HFF-Myc (cell line): ENCODE data around the gene VPS13D.

ENCODE experiments used
- DNase-seq: peaks from one replicate; pipeline ENCODE4 v3.0.0-alpha.2; 2011; ENCODE audit warnings: low read depth; ENCODE audit errors: extremely low read depth
- H3K4me3 ChIP-seq: replicated peaks from 2 replicates; pipeline ENCODE4 v1.5.1; 2011; ENCODE audit warnings: low read depth, mild to moderate bottlenecking, control low read depth, low read length
- TF ChIP-seq, protein P1 (sequence below): IDR thresholded peaks from 2 replicates; pipeline ENCODE4 v1.5.1; 2012; ENCODE audit warnings: mild to moderate bottlenecking, low read depth, low read length, control low read depth; ENCODE audit errors: missing control alignments

VPS13D gene

DNA sequence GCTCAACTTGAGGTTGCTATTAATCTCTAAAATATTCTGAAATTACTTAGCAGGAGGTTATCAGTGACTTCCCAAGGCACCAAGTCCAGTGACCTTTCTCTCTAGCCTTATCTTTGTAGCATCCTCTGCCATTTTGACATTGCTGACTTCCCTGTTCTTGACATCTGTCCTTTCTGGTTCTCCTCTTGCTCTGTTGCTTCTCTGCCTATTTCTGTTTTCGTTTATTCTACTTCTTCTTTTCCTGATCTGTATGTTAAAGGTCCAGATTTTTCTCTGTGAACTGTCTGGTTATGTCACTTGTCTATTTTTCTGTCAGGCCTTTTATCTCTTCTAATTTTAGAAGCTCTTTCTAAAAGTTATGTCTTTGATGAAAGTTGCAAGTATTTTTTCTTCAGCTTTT, 178.8 kb downstream of the VPS13D start:
- no peak overlapping the region for H3K4me3 ChIP-seq
- no peak for DNase-seq
- TF ChIP-seq, protein P1, sequence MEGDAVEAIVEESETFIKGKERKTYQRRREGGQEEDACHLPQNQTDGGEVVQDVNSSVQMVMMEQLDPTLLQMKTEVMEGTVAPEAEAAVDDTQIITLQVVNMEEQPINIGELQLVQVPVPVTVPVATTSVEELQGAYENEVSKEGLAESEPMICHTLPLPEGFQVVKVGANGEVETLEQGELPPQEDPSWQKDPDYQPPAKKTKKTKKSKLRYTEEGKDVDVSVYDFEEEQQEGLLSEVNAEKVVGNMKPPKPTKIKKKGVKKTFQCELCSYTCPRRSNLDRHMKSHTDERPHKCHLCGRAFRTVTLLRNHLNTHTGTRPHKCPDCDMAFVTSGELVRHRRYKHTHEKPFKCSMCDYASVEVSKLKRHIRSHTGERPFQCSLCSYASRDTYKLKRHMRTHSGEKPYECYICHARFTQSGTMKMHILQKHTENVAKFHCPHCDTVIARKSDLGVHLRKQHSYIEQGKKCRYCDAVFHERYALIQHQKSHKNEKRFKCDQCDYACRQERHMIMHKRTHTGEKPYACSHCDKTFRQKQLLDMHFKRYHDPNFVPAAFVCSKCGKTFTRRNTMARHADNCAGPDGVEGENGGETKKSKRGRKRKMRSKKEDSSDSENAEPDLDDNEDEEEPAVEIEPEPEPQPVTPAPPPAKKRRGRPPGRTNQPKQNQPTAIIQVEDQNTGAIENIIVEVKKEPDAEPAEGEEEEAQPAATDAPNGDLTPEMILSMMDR: no peak

DNA sequence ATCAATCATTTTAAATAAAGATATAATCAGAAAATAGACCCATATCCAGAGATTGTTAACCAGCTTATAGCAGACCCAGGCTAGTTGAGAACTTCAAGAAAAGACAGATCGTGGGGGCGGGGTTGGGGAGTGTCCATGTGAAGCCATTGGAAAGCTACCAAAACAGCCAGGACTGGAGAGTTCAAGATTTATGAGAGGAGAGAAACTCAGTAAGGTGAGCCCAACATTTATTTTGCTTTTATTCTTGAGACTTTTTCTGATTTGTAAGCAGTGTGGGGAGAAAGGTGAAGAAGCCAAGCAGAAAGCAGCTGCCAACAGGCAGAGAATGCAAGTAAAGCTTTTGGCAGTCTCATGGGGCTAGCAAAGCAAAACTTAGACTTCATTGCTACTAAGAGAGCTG, 179.9 kb downstream of the VPS13D start:
- DNase-seq: no peak
- TF ChIP-seq, protein P1: no peak
- no peak overlapping the region for H3K4me3 ChIP-seq

- no peak overlapping the region for H3K4me3 ChIP-seq
- TF ChIP-seq, protein P1: no peak
- no peak for DNase-seq
Observed at GRCh38 chr1:12410351-12410750, 180.5 kb downstream of the VPS13D start.

DNA sequence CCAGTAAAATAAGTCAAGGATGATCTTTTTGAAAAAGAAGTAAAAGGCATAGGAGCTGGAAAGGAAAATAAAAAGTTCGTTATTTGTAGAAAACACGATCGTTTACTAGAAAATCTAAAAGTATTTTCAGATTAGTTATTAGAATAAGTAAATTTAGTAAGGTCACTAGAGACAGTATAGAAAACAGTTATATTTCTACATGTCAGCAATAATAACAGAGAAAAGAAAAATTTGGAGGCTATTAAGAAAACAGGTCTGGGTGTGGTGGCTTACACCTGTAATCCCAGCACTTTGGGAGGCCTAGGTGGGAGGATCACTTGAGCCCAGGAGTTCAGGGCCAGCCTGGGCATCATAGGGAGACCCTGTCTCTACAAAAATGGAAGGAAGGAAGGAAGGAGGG, 181.3 kb downstream of the VPS13D start:
- no peak overlapping the region for H3K4me3 ChIP-seq
- TF ChIP-seq, protein P1: no peak
- DNase-seq: no peak

GRCh38 chr1:12411747-12412146, 181.9 kb downstream of the VPS13D start:
- DNase-seq: no peak
- H3K4me3 ChIP-seq: no peak overlapping the region
- TF ChIP-seq, protein P1: no peak

DNA sequence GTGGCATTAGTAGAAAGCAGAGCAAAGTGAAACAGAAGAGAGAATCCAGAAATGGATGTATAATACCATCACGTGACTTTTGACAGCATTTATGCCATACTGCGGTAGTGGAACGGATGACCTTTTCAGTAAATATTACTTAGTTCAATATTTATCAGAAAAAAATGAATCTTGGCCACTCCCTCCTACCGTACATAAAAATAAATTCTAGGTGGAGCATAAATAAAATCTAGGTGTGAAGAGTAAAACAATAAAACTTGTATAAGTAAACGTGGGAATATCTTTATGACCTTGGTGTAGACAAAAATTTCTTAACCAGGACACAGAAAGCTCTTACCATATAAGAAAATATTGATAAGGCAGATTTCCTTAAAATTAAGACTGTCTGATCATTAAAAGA, 182.6 kb downstream of the VPS13D start:
- no peak for DNase-seq
- TF ChIP-seq, protein P1: no peak
- no peak overlapping the region for H3K4me3 ChIP-seq

DNA sequence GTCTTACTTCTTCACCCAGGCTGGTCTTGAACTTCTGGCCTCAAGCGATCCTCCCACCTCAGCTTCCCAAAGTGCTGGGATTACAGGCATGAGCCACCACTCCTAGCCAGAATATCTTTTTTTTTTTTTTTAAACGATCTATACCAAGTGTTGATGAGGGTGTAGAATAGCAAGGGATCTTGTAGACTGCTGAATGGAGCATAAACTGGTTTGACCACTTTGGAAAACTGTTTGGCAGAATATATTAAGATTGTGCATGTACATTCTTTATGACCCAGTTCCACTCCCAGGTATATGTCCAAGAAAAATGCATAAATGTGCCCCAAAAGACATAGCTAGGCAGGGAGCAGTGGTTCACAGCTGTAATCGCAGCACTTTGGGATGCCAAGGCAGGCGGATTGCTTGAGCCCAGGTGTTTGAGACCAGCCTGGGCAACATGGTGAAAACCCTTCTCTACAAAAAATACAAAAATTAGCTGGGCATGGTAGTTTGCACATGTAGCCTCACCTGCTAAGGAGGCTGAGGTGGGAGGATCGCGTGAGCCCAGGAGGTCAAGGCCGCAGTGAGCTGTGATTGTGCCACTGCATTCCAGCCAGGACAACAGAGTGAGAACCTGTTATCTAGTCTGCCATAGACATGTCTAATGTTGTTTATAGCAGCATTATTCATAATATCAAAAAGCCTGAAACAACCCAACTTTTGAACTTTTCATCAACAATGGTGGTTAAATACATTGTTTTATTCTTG, 184.0 kb downstream of the VPS13D start:
- no peak for DNase-seq
- TF ChIP-seq, protein P1: no peak
- H3K4me3 ChIP-seq: no peak overlapping the region
